Tibial artery (tissue), 4 donors: ENCODE data around the gene COL16A1.

Source experiments
- DNase-seq, 2 donors: peaks; one replicate each; pipeline ENCODE4 v3.0.0-alpha.2; 2019
- H3K27ac ChIP-seq, 2 donors: fragments of 200-600 bp; sonication (generic) in 1 of 2; 1 replicate in 1 of 2; 2 replicates in 1 of 2; pipeline ENCODE4 v1.5.1; 2018 to 2019; ENCODE audit warnings: mild to moderate bottlenecking in 1 of 2
- H3K27me3 ChIP-seq, 2 donors: fragments of 200-600 bp; sonication (generic) in 1 of 2; one replicate each; pipeline versions ENCODE4 v1.5.1 to v1.6.0; 2016 to 2019
- H3K36me3 ChIP-seq, 3 donors: fragments of 200-600 bp; sonication (generic) in 2 of 3; one replicate each; pipeline ENCODE4 v1.5.1; 2016 to 2019; ENCODE audit warnings: mild to moderate bottlenecking in 2 of 3
- H3K4me1 ChIP-seq, 4 donors: fragments of 200-600 bp; sonication (generic) in 2 of 4; 1 replicate in 3 of 4; 2 replicates in 1 of 4; pipeline ENCODE4 v1.5.1; 2016 to 2019
- H3K4me3 ChIP-seq, 2 donors: fragments of 200-600 bp; sonication (generic) in 1 of 2; 1 replicate in 1 of 2; 2 replicates in 1 of 2; pipeline ENCODE4 v1.5.1; 2018 to 2019; ENCODE audit warnings: mild to moderate bottlenecking in 2 of 2
- H3K9me3 ChIP-seq, 3 donors: fragments of 200-600 bp; sonication (generic) in 1 of 3; one replicate each; pipeline ENCODE4 v1.5.1; 2016 to 2019
- CTCF ChIP-seq, 2 experiments: fragments of 200-600 bp in 1 of 2; fragments of 450-650 bp in 1 of 2; IDR thresholded peaks; one replicate each; pipeline ENCODE4 v1.5.1; 2017 to 2019; ENCODE audit warnings: antibody characterized with exemption in 2 of 2, mild to moderate bottlenecking in 1 of 2, moderate library complexity in 1 of 2
- intact Hi-C: fragments of 100-400 bp; cut with DNase I; formaldehyde crosslinking; loops from one replicate; pipeline ENCODE4 v1.15.0; 2023; ENCODE audit warnings: low total_unique reads

Gene COL16A1

GRCh38 chr1:31621847-31622730 lies 81.7 kb downstream of the COL16A1 start:
- peak in 1 of 2 donors; percentile 63 for DNase-seq
- Histone ChIP-seq H3K9me3 (no peaks in the 10 kb centered on the region), H3K27me3 (no peaks in the 10 kb centered on the region), H3K4me1 (peaks cover 0 to 55% (median 38%) of the 10 kb centered on the region in 4 donors), H3K36me3 (no peaks in the 10 kb centered on the region), H3K27ac (peak overlapping the region; percentile 1 to 22), H3K4me3 (no peak overlapping the region)
- no peak for TF ChIP-seq CTCF (IDR thresholded peaks at IDR 0.05)
- intact Hi-C loops = no loop called here

- Histone ChIP-seq H3K4me1 (peaks cover 0 to 48% (median 33%) of the 10 kb centered on the region in 4 donors), H3K9me3 (no peaks in the 10 kb centered on the region), H3K27ac (no peak overlapping the region), H3K36me3 (no peaks in the 10 kb centered on the region), H3K4me3 (no peak overlapping the region), H3K27me3 (no peaks in the 10 kb centered on the region)
- TF ChIP-seq CTCF (IDR thresholded peaks at IDR 0.05) = no peak
- intact Hi-C loops = no loop called here
- DNase-seq = peak in 1 of 2 donors; percentile 51
Observed at GRCh38 chr1:31621498-31621820, 82.4 kb downstream of the COL16A1 start.

- Histone ChIP-seq H3K4me3 (no peak overlapping the region), H3K27ac (no peak overlapping the region), H3K9me3 (no peaks in the 10 kb centered on the region), H3K4me1 (peaks cover 0 to 43% (median 27%) of the 10 kb centered on the region in 4 donors), H3K27me3 (no peaks in the 10 kb centered on the region), H3K36me3 (no peaks in the 10 kb centered on the region)
- intact Hi-C loops = no loop called here
- peak in 1 of 2 donors; percentile 47 for DNase-seq
- no peak for TF ChIP-seq CTCF (IDR thresholded peaks at IDR 0.05)
Observed at GRCh38 chr1:31620631-31621497, 83.0 kb downstream of the COL16A1 start.

GRCh38 chr1:31618916-31619846 lies 84.6 kb downstream of the COL16A1 start:
- no peak for TF ChIP-seq CTCF (IDR thresholded peaks at IDR 0.05)
- Histone ChIP-seq H3K27ac (no peak overlapping the region), H3K4me3 (no peak overlapping the region), H3K27me3 (no peaks in the 10 kb centered on the region), H3K4me1 (peaks cover 0 to 47% (median 32%) of the 10 kb centered on the region in 4 donors), H3K36me3 (no peaks in the 10 kb centered on the region), H3K9me3 (no peaks in the 10 kb centered on the region)
- intact Hi-C loops = no loop called here
- no peak for DNase-seq
